Fibroblast of skin of back (primary cell): ENCODE measurements around the gene CRB1.

ENCODE experiments used
- DNase-seq: peaks from one replicate; pipeline ENCODE4 v3.0.0-alpha.2; 2013

The CRB1 gene

GRCh38 chr1:197304638-197305200 lies 36.7 kb downstream of the CRB1 start:
- DNase-seq, result peak; percentile 26

GRCh38 chr1:197305925-197306324 lies 37.9 kb downstream of the CRB1 start:
- DNase-seq, result no peak

- no peak for DNase-seq
Observed at GRCh38 chr1:197306381-197307062, 38.5 kb downstream of the CRB1 start.

- no peak for DNase-seq
Observed at GRCh38 chr1:197307136-197307535, 39.1 kb downstream of the CRB1 start.

GRCh38 chr1:197307551-197307950 lies 39.5 kb downstream of the CRB1 start:
- DNase-seq, result no peak

GRCh38 chr1:197311081-197311480 lies 43.0 kb downstream of the CRB1 start:
- DNase-seq, result no peak

- DNase-seq, result no peak
Observed at GRCh38 chr1:197312163-197312562, 44.1 kb downstream of the CRB1 start.

GRCh38 chr1:197313713-197314112 lies 45.7 kb downstream of the CRB1 start:
- DNase-seq, result no peak

GRCh38 chr1:197314682-197315081 lies 46.6 kb downstream of the CRB1 start:
- peak; percentile 30 for DNase-seq

- no peak for DNase-seq
Observed at GRCh38 chr1:197319631-197320030, 51.6 kb downstream of the CRB1 start.

GRCh38 chr1:197320991-197321531 lies 53.0 kb downstream of the CRB1 start:
- peak; percentile 82 for DNase-seq

- peak; percentile 82 for DNase-seq
Observed at GRCh38 chr1:197321811-197322210, 53.8 kb downstream of the CRB1 start.

GRCh38 chr1:197327776-197328364 lies 59.8 kb downstream of the CRB1 start:
- no peak for DNase-seq

GRCh38 chr1:197330213-197330612 lies 62.2 kb downstream of the CRB1 start:
- no peak for DNase-seq

GRCh38 chr1:197331565-197331964 lies 63.5 kb downstream of the CRB1 start:
- DNase-seq, result no peak

- DNase-seq, result no peak
Observed at GRCh38 chr1:197333041-197333440, 65.0 kb downstream of the CRB1 start.

GRCh38 chr1:197336571-197336970 lies 68.5 kb downstream of the CRB1 start:
- DNase-seq, result no peak

GRCh38 chr1:197339106-197340060 lies 71.3 kb downstream of the CRB1 start:
- DNase-seq, result no peak

- DNase-seq, result no peak
Observed at GRCh38 chr1:197341626-197342025, 73.6 kb downstream of the CRB1 start.

GRCh38 chr1:197342044-197342565 lies 74.1 kb downstream of the CRB1 start:
- no peak for DNase-seq

- no peak for DNase-seq
Observed at GRCh38 chr1:197342669-197343068, 74.6 kb downstream of the CRB1 start.

- no peak for DNase-seq
Observed at GRCh38 chr1:197343663-197344273, 75.7 kb downstream of the CRB1 start.
